A673 (cell line): ENCODE results near the gene C10orf90. TPM values are rescaled to one million over a fixed set of nuclear protein-coding genes. Genes with fewer than 3 reads are reported as not detected.
"Not testable (repeated sequence)": the region's sequence is repeated elsewhere in the genome, so short reads cannot be mapped to it uniquely, and the experiment has no call there.

ENCODE experiments used
- BruUV-seq: library from RNA; stranded (reverse); fragments of 400-500 nt; replicated peaks from 2 replicates; lab custom pipeline; 2021; lab: Mats Ljungman, UMichigan
- CTCF ChIA-PET: fragments of 300-600 bp; sonication (Branson Sonifier 250); formaldehyde crosslinking; loops from one replicate; lab custom pipeline; 2022; ENCODE audit warnings: antibody characterized with exemption; lab: Charles Lee
- POLR2A ChIA-PET: fragments of 300-600 bp; sonication (Branson Sonifier 250); formaldehyde crosslinking; loops from one replicate; lab custom pipeline; 2022; ENCODE audit warnings: antibody characterized with exemption; ENCODE audit not compliant: low non-redundant PET; lab: Charles Lee
- DNase-seq: peaks from one replicate; pipeline ENCODE4 v3.0.0-alpha.2; 2015; ENCODE audit warnings: low spot score
- H3K27ac ChIP-seq: fragments of 200-600 bp; sonication (generic); 2 replicates; pipeline ENCODE4 v1.5.1; 2016; ENCODE audit warnings: mixed run types, low read depth, mild to moderate bottlenecking, mixed read lengths, antibody characterized with exemption, low read length; ENCODE audit not compliant: poor library complexity, severe bottlenecking
- H3K27me3 ChIP-seq: fragments of 200-600 bp; sonication (generic); replicated peaks from 2 replicates; pipeline ENCODE4 v1.6.1; 2017; ENCODE audit warnings: mixed run types, low read depth, mild to moderate bottlenecking, mixed read lengths, antibody characterized with exemption, low read length; ENCODE audit not compliant: insufficient read depth, poor library complexity
- H3K36me3 ChIP-seq: fragments of 200-600 bp; sonication (generic); 2 replicates; pipeline ENCODE4 v1.6.1; 2016; ENCODE audit warnings: mixed run types, mild to moderate bottlenecking, mixed read lengths, antibody characterized with exemption, low read length; ENCODE audit not compliant: insufficient read depth, poor library complexity, severe bottlenecking
- H3K4me1 ChIP-seq: fragments of 200-600 bp; sonication (generic); 2 replicates; pipeline ENCODE4 v1.6.1; 2017; ENCODE audit warnings: mixed run types, mild to moderate bottlenecking, mixed read lengths, antibody characterized with exemption, low read length; ENCODE audit not compliant: insufficient read depth, poor library complexity, severe bottlenecking
- H3K4me3 ChIP-seq: fragments of 200-600 bp; sonication (generic); 2 replicates; pipeline ENCODE4 v1.5.1; 2016; ENCODE audit warnings: low read depth, mixed run types, mild to moderate bottlenecking, mixed read lengths, low read length; ENCODE audit not compliant: poor library complexity, severe bottlenecking
- H3K9me3 ChIP-seq: fragments of 200-600 bp; sonication (generic); 2 replicates; pipeline ENCODE4 v1.6.1; 2016; ENCODE audit warnings: mixed run types, low read depth, mild to moderate bottlenecking, mixed read lengths, antibody characterized with exemption, low read length; ENCODE audit not compliant: poor library complexity, severe bottlenecking
- EZH2 ChIP-seq: fragments of 200-600 bp; sonication (generic); IDR thresholded peaks from 2 replicates; pipeline ENCODE4 v1.6.1; 2017; ENCODE audit warnings: borderline replicate concordance, low read depth, mild to moderate bottlenecking, mixed read lengths, antibody characterized with exemption, low read length; ENCODE audit not compliant: poor library complexity, severe bottlenecking
- intact Hi-C: fragments of 100-400 bp; cut with micrococcal nuclease; formaldehyde crosslinking; loops from one replicate; pipeline ENCODE4 v1.10.0; 2022; ENCODE audit not compliant: unreplicated experiment
- total RNA-seq: library from RNA; stranded (reverse); gene quantifications from 2 replicates; pipeline ENCODE4 v1.2.3, GENCODE V29; 2021
- TF ChIP-seq, protein P1 (sequence below): fragments of 300-800, 200-600 bp; sonication (generic); conservative IDR thresholded peaks from 2 replicates; pipeline ENCODE4 v1.5.1; 2017; ENCODE audit warnings: low read depth, mild to moderate bottlenecking, antibody characterized with exemption, low read length, moderate library complexity, mixed read lengths

C10orf90 gene
- total RNA-seq, 1 experiment from 2014 or later = not detected

DNA sequence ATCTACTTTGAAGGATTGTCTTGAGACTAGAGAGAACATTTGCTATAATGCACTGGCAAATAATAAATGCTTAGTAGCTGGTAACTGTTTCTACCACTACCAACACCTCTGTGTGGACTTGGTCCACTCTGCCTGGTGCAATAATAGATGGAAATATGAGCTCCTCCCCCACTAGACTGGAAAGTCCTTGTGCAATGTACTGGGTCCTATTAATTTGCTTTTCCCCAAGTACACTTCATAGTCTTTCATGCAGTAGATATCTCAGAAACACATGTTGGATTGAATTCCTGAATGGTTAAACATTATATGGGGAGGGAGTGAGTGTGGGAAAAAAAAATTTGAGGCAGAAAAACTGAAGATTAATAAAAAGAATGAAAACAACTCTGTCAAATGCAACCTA is 119.3 kb downstream of the C10orf90 start:
- Histone ChIP-seq H3K36me3 (no peaks in the 10 kb centered on the region), H3K9me3 (no peaks in the 10 kb centered on the region), H3K27ac (no peak overlapping the region), H3K4me1 (no peaks in the 10 kb centered on the region), H3K27me3 (no peaks in the 10 kb centered on the region), H3K4me3 (no peak overlapping the region)
- DNase-seq = no peak
- intact Hi-C loops = no loop called here
- POLR2A ChIA-PET = no interaction called here
- TF ChIP-seq, protein P1, sequence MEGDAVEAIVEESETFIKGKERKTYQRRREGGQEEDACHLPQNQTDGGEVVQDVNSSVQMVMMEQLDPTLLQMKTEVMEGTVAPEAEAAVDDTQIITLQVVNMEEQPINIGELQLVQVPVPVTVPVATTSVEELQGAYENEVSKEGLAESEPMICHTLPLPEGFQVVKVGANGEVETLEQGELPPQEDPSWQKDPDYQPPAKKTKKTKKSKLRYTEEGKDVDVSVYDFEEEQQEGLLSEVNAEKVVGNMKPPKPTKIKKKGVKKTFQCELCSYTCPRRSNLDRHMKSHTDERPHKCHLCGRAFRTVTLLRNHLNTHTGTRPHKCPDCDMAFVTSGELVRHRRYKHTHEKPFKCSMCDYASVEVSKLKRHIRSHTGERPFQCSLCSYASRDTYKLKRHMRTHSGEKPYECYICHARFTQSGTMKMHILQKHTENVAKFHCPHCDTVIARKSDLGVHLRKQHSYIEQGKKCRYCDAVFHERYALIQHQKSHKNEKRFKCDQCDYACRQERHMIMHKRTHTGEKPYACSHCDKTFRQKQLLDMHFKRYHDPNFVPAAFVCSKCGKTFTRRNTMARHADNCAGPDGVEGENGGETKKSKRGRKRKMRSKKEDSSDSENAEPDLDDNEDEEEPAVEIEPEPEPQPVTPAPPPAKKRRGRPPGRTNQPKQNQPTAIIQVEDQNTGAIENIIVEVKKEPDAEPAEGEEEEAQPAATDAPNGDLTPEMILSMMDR = no peak
- no peak for TF ChIP-seq EZH2
- CTCF ChIA-PET = no interaction called here
- BruUV-seq = no TSS peak

DNA sequence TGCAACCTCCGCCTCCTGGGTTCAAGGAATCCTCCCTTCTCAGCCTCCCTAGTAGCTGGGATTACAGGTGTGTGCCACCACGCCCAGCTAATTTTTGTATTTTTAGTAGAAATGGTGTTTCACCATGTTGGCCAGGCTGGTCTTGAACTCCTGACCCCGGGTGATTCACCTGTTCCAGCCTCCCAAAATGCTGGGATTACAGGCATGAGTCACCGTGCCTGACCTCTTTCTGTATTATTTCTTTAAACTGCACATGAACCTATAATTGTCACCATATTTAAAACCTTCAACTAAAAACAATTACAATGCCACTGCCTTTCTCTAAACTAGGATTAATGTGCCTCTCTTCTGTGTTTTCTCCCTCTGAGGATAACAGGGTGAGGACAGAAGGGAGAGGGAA is 119.9 kb downstream of the C10orf90 start:
- H3K27ac ChIP-seq, intact Hi-C loops, DNase-seq, POLR2A ChIA-PET, H3K4me1 ChIP-seq, BruUV-seq, H3K9me3 ChIP-seq, H3K27me3 ChIP-seq, H3K4me3 ChIP-seq, CTCF ChIA-PET, H3K36me3 ChIP-seq: not testable (repeated sequence)

DNA sequence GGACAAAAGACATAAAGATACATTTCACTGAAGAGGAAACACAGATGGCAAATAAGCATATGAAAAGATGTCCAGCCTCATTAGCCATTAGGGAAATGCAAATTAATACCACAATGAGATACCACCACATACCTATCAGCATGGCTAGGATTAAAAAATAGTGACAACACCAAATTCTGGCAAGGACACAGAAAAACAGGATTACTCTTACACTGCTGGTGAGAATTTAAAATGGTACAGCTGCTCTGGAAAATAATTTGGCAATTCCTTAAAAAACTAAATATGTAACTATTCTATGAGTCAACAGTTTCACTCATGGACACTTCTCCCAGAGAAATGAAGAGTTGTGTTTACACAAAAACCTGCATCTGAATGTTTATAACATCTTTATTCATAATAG is 121.1 kb downstream of the C10orf90 start:
- Histone ChIP-seq H3K27ac (no peak overlapping the region), H3K4me3 (no peak overlapping the region), H3K4me1 (no peaks in the 10 kb centered on the region), H3K36me3 (no peaks in the 10 kb centered on the region), H3K27me3 (no peaks in the 10 kb centered on the region), H3K9me3 (no peaks in the 10 kb centered on the region)
- ChIA-PET CTCF (no interaction called here), POLR2A (interaction anchor here (0.6 kb wide), 1 partner anchor 590 kb away, joined by 3 read pairs; no protein-coding TSS in a partner anchor)
- no peak for DNase-seq
- intact Hi-C loops = no loop called here
- TF ChIP-seq EZH2 = no peak
- TF ChIP-seq, protein P1 = no peak
- BruUV-seq = no TSS peak

DNA sequence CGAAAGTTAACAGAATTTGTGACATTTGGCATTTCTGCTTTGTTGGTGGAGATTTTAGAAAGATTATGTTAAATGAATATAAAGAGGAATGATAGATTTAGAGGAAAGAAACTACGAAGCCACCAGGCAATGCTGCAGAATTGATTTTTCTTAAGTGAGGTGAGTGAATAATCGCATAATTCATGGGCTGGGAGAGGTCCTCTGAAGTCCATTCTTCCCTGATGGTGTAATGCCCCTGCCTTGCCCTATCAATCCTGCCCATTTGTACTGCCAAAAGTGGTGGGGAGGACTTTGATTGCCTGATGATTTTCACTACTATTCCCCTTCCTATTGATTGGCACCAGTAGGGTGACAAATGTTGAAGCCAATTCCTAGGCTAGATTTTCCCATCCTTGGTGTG is 125.9 kb downstream of the C10orf90 start:
- H3K27ac ChIP-seq = no peak overlapping the region
- H3K9me3 ChIP-seq = no peaks in the 10 kb centered on the region
- TF ChIP-seq, protein P1 = no peak
- TF ChIP-seq EZH2 = no peak
- CTCF ChIA-PET = no interaction called here
- H3K4me1 ChIP-seq = no peaks in the 10 kb centered on the region
- no peaks in the 10 kb centered on the region for H3K36me3 ChIP-seq
- H3K27me3 ChIP-seq = no peaks in the 10 kb centered on the region
- no peak for DNase-seq
- intact Hi-C loops = no loop called here
- no TSS peak for BruUV-seq
- POLR2A ChIA-PET = no interaction called here
- no peak overlapping the region for H3K4me3 ChIP-seq
